ENCODE data around the gene EN2.

GRCh38 chr7:155438777-155439176 lies 19.2 kb upstream of the EN2 start:
- TF ChIP-seq ZNF384 (IDR thresholded peaks at IDR 0.05) = no peak
- TF ChIP-seq, protein P1, sequence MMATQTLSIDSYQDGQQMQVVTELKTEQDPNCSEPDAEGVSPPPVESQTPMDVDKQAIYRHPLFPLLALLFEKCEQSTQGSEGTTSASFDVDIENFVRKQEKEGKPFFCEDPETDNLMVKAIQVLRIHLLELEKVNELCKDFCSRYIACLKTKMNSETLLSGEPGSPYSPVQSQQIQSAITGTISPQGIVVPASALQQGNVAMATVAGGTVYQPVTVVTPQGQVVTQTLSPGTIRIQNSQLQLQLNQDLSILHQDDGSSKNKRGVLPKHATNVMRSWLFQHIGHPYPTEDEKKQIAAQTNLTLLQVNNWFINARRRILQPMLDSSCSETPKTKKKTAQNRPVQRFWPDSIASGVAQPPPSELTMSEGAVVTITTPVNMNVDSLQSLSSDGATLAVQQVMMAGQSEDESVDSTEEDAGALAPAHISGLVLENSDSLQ (IDR thresholded peaks at IDR 0.05) = no peak
- TF ChIP-seq TARDBP (IDR thresholded peaks at IDR 0.05) = no peak
- no peak for TF ChIP-seq HDGF (IDR thresholded peaks at IDR 0.05; ENCODE audit: borderline replicate concordance)
- no peak for TF ChIP-seq NFRKB (IDR thresholded peaks at IDR 0.05)
- TF ChIP-seq FOXM1 (IDR thresholded peaks at IDR 0.05; ENCODE audit: borderline replicate concordance) = no peak
- TF ChIP-seq FOXA1 (IDR thresholded peaks at IDR 0.05) = no peak
- TF ChIP-seq ARNT (IDR thresholded peaks at IDR 0.05) = no peak
- no peak for TF ChIP-seq SUZ12 (IDR thresholded peaks at IDR 0.05)
